ENCODE results near the gene PCSK5.

PCSK5 gene

DNA sequence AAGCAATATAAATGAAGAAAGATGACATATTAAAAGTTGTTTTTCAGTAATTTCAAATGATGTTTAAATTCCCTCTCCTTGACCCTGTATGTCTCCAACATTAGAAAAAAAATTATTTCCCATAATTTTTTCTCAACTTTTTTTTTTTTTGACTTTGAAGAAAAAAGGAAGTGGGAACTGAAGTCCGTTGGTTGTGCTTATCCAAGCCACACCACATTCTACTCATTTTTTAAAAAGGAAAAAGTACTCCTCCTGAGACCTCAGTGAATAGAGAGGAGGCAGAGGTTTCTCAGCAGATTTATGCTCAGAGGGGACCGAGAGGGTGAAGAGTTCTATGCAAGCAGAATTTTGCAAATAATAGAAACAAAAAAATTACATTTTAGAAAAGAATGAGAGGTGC, 123.3 kb downstream of the PCSK5 start:
- TF ChIP-seq, protein P1, sequence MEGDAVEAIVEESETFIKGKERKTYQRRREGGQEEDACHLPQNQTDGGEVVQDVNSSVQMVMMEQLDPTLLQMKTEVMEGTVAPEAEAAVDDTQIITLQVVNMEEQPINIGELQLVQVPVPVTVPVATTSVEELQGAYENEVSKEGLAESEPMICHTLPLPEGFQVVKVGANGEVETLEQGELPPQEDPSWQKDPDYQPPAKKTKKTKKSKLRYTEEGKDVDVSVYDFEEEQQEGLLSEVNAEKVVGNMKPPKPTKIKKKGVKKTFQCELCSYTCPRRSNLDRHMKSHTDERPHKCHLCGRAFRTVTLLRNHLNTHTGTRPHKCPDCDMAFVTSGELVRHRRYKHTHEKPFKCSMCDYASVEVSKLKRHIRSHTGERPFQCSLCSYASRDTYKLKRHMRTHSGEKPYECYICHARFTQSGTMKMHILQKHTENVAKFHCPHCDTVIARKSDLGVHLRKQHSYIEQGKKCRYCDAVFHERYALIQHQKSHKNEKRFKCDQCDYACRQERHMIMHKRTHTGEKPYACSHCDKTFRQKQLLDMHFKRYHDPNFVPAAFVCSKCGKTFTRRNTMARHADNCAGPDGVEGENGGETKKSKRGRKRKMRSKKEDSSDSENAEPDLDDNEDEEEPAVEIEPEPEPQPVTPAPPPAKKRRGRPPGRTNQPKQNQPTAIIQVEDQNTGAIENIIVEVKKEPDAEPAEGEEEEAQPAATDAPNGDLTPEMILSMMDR (IDR thresholded peaks at IDR 0.05; ENCODE audit: insufficient read depth, low read length, poor library complexity, severe bottlenecking), result no peak
- DNase-seq (ENCODE audit: extremely low read depth, insufficient read length), result no peak
- no peaks in the 10 kb centered on the region for H3K36me3 ChIP-seq (ENCODE audit: control insufficient read depth, insufficient read depth, low read length)

DNA sequence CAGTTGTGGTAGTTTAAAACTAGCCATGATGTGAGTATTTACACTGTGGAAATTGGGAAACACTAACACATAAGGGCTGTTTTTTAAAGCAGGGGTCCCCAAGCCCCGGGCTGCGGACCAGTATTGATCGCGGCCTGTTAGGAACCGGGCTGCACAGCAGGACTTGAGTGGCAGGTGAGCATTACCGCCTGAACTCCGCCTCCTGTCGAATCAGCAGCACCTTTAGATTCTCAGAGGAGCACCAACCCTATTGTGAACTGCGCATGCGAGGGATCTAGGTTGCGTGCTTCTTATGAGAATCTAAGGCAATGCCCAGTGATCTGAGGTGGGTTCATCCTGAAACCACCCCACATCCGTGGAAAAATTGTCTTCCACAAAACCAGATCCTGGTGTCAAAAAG, 127.8 kb downstream of the PCSK5 start:
- DNase-seq (ENCODE audit: extremely low read depth, insufficient read length), result no peak
- H3K4me3 ChIP-seq (replicated peaks; ENCODE audit: low read depth, low read length), result no peak overlapping the region
- TF ChIP-seq, protein P1 (IDR thresholded peaks at IDR 0.05; ENCODE audit: insufficient read depth, low read length, poor library complexity, severe bottlenecking), result no peak
- H3K27me3 ChIP-seq (replicated peaks; ENCODE audit: control insufficient read depth, insufficient read depth, low read length), result no peaks in the 10 kb centered on the region; the same call in 1 of the 2 replicates
- no peaks in the 10 kb centered on the region for H3K36me3 ChIP-seq (ENCODE audit: control insufficient read depth, insufficient read depth, low read length)

More for the DNA sequence above, 123.3 kb downstream of the PCSK5 start:
- no peaks in the 10 kb centered on the region; the same call in 1 of the 2 replicates for H3K27me3 ChIP-seq (replicated peaks; ENCODE audit: control insufficient read depth, insufficient read depth, low read length)
- H3K4me3 ChIP-seq (replicated peaks; ENCODE audit: low read depth, low read length), result no peak overlapping the region

DNA sequence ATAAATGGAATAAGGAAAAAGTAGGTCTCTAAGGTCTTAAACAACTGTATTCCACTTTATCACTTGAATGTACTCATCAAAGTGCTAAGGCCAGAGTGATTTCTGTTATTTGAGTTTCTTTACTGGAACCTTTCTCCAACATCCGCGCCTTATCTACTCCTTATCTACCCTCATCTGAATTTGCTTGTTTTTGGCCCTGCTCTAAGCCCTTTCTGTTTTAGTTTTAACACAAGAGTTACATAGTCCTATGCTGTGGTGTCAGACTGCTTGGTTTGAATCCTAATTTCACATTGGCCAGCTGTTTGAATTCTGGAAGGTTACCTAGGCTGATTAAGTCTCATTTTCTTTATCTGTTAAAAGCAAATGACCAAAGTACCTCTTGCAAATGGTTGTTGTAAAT, 128.3 kb downstream of the PCSK5 start:
- TF ChIP-seq, protein P1 (IDR thresholded peaks at IDR 0.05; ENCODE audit: insufficient read depth, low read length, poor library complexity, severe bottlenecking), result no peak
- no peaks in the 10 kb centered on the region for H3K36me3 ChIP-seq (ENCODE audit: control insufficient read depth, insufficient read depth, low read length)
- no peak overlapping the region for H3K4me3 ChIP-seq (replicated peaks; ENCODE audit: low read depth, low read length)
- no peaks in the 10 kb centered on the region; the same call in 1 of the 2 replicates for H3K27me3 ChIP-seq (replicated peaks; ENCODE audit: control insufficient read depth, insufficient read depth, low read length)
- no peak for DNase-seq (ENCODE audit: extremely low read depth, insufficient read length)

DNA sequence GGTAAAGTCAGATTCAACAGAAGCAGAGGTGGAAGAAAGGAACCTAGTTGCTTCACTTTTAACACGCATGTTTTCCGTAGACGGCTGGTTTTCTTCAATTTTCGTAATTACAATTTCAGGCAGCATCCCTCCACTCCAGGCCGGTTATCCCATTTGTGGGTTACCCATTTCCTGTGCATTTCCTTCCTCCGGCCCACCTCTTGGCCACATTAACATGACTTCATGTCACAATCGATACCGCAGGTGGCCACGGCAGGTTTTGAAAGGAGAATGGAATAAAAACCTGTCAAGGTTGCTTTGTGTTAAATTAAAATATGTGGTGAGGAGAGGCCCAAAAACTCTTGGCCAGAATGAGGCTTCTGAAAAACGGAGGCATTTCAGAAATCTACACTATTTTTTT, 130.2 kb downstream of the PCSK5 start:
- Histone ChIP-seq H3K4me3 (replicated peaks; ENCODE audit: low read depth, low read length) (no peak overlapping the region), H3K27me3 (replicated peaks; ENCODE audit: control insufficient read depth, insufficient read depth, low read length) (no peaks in the 10 kb centered on the region; the same call in 1 of the 2 replicates), H3K36me3 (ENCODE audit: control insufficient read depth, insufficient read depth, low read length) (no peaks in the 10 kb centered on the region)
- TF ChIP-seq, protein P1 (IDR thresholded peaks at IDR 0.05; ENCODE audit: insufficient read depth, low read length, poor library complexity, severe bottlenecking), result no peak
- no peak for DNase-seq (ENCODE audit: extremely low read depth, insufficient read length)

DNA sequence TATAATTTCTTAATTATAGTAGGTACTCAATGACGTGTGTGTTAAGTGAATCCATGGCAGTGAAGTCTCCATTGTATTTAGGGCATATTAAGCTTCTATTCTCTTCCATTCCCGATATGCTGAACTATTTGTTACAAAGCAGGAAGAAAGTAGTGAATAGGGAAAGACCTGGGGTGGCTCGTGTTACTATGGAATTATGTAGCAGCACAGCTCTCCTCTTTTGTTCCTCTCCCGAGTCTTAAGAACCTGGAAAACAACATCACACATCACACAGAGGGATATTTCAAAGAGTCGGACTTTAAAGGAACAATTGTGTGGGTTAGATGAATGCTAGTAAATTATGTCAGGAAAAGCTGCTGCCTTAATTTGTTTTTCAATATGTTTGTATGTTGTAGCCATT, 131.8 kb downstream of the PCSK5 start:
- TF ChIP-seq, protein P1 (IDR thresholded peaks at IDR 0.05; ENCODE audit: insufficient read depth, low read length, poor library complexity, severe bottlenecking), result no peak
- Histone ChIP-seq H3K4me3 (replicated peaks; ENCODE audit: low read depth, low read length) (no peak overlapping the region), H3K27me3 (replicated peaks; ENCODE audit: control insufficient read depth, insufficient read depth, low read length) (no peaks in the 10 kb centered on the region), H3K36me3 (ENCODE audit: control insufficient read depth, insufficient read depth, low read length) (no peaks in the 10 kb centered on the region)
- no peak for DNase-seq (ENCODE audit: extremely low read depth, insufficient read length)

DNA sequence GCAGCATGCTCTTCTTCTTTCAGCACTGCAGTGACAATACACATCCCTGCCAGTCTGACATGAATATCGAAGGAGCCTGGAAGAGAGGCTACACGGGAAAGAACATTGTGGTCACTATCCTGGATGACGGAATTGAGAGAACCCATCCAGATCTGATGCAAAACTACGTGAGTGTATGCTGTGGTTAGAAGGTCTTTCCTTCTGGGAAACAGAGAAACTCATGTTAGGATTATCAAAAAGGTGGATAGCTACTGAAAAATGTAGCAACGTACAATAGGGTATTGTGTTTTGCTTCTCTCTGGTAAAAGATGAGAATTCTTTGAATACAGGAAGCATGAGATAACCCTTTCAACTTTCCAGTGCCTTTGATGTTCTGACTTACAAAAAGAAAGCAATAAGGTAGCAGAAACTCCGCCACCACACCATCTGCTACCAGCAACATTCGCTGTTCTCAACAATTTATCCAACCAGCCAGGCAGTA, 133.3 kb downstream of the PCSK5 start:
- Histone ChIP-seq H3K27me3 (replicated peaks; ENCODE audit: control insufficient read depth, insufficient read depth, low read length) (no peaks in the 10 kb centered on the region; the same call in 1 of the 2 replicates), H3K4me3 (replicated peaks; ENCODE audit: low read depth, low read length) (no peak overlapping the region), H3K36me3 (ENCODE audit: control insufficient read depth, insufficient read depth, low read length) (no peaks in the 10 kb centered on the region)
- TF ChIP-seq, protein P1 (IDR thresholded peaks at IDR 0.05; ENCODE audit: insufficient read depth, low read length, poor library complexity, severe bottlenecking), result no peak
- no peak for DNase-seq (ENCODE audit: extremely low read depth, insufficient read length)

Data from GM06990 (cell line).